Inflammatory macrophage (primary cell): Measurements from ENCODE around the gene PRSS35.
"Not testable (repeated sequence)": the region's sequence is repeated elsewhere in the genome, so short reads cannot be mapped to it uniquely, and the experiment has no call there.

ENCODE experiments used
- DNase-seq, 2 donors: peaks; one replicate each; pipeline ENCODE4 v3.0.0-alpha.2; 2020 to 2022

PRSS35 gene

DNA sequence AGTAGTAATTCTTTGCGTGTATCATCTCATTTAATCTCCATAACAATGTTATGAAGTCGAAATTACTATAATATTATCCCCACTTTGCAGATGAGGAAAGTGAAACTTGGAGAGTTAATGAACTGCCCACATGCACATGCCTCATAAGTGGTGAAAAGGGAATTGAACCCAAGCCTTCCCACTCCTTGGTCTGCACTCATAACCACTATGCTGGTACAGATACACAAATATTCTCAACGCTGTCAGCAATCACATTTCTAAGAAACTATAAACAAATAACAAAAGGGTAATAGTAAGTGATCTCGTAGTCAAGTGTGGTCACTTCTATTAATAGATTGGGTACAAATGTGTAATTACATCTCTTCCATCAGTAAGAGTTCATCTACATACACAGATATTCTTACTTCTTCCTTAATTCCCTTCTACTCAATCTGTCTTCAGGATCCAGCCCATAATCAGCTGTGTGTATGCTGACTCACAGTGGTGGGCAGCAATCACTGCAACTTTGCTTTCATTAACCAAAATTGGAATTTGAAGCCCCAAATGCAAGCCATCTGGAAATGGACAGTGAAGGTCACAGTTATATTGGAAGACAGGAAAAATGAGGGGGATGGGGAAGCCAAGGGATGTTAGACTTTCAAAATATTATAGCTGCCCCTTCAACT, 6.6 kb downstream of the PRSS35 start:
- DNase-seq = peak; percentile 19 to 41

DNA sequence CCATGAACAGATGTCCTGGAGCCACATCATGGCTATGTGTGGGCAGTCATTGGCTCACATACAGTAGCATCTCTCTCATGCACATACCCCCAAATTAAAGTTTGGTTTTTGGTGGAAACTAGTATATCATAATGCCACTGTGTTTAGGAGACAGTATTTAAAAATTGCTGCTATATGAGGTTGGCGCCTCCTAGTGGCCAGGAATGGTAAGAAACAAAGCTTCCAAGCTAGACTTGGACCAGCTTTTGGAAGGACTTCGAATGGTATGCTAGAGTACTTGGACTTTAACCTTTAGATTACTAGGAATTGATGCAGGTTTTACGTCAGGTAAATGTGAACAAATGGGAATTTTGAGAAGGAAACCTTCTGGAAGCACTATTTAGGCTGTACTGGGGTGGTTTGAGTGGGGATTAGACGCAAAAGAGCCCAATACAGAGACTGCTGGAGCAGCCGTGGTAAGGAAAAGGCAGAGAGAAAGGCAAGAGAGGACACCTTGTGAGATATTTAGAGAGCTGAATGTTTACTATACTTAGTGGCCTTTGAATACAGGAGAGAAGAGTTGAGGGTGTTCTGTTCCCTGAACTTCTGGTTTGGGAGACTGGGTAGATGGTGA, 23.8 kb downstream of the PRSS35 start:
- DNase-seq = peak; percentile 52 to 71

DNA sequence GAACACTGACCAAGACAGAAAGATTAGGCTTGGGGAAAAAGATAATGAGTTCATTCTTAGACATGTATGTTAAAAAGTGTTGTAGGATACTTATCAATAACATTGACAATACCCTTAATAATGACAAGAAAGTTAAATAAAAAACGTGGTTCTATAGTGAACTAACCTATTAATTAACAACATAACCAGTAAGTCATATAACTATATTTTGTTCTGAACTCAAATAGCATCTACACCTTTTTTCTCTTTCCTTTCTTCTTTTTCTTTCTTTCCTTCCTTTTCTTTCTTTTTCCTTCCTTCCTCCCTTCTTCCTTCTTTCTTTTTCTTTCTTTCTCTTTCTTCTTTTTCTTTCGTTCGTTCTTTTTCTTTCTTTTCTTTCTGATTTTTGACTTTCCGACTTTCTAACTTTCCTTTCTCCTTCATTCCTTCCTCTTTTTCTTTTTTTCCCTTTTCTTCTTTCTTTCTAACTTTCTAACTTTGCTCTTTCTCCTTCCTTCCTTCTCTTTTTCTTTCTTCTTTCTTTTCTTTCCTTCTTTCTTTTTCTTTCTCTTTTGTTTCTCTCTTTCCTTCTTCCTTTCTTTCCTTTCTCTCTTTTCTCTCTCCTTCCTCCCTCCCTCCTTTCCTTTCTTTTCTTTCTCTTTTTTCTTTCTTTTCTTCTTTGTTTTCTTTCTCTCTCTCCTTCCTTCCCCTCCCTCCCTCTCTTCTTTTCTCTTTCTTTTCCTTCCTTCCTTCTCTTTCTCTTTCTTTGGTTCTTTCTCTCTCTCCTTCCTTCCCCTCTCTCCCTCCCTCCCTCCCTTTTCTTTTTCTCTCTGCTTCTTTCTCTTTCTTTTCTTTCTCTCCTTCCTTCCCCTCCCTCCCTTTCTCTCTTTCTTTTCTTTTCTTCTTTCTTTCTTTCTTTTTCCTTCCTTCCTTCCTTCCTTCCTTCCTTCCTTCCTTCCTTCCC, 24.6 kb downstream of the PRSS35 start:
- no peak for DNase-seq

DNA sequence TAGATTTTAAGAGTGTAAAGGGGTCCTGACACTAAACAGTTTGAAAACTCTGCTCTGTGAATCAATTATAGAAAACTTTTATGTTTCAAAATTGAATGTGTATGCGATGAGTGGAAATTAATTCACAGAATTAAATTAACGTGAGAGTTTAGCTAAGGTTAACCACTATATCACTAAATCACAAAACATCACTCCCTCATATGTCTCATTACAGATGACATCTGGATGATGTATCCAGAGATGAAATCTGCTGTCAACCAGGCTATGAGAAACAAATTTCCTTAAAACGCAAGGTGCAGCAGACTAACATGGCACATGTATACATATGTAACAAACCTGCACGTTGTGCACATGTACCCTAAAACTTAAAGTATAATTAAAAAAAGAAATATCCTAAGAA, 27.3 kb downstream of the PRSS35 start:
- DNase-seq = no peak

DNA sequence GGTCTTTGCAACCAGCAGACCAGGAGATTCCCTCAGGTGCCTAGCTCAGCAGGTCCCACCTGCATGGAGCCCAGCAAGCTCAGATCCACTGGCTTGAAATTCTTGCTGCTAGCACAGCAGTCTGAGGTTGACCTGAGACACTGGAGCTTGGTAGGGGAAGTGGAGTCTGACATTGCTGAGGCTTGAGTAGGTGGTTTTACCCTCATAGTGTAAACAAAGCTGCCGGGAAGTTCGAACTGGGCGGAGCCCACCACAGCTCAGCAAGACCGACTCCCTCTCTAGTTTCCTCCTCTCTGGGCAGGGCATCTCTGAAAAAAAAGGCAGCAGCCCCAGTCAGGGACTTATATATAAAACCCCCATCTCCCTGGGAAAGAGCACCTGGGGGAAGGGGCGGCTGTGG, 34.3 kb downstream of the PRSS35 start:
- peak; percentile 50 to 67 for DNase-seq

DNA sequence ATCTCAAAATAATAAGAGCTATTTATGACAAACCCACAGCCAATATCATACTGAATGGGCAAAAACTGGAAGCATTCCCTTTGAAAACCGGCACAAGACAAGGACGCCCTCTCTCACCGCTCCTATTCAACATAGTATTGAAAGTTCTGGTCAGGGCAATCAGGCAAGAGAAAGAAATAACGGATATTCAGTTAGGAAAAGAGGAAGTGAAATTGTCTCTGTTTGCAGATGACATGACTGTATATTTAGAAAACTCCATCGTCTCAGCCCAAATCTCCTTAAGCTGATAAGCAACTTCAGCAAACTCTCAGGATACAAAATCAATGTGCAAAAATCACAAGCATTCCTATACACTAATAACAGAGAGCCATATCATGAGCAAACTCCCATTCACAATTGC, 38.1 kb downstream of the PRSS35 start:
- not testable (repeated sequence) for DNase-seq

DNA sequence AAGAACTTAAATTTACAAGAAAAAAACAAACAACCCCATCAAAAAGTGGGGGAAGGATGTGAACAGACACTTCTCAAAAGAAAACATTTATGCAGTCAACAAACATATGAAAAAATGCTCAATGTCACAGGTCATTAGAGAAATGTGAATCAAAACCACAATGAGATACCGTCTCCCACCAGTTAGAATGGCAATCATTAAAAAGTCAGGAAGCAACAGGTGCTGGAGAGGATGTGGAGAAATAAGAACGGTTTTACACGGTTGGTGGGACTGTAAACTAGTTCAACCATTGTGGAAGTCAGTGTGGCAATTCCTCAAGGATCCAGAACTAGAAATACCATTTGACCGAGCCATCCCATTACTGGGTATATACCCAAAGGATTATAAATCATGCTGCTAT, 39.4 kb downstream of the PRSS35 start:
- not testable (repeated sequence) for DNase-seq

DNA sequence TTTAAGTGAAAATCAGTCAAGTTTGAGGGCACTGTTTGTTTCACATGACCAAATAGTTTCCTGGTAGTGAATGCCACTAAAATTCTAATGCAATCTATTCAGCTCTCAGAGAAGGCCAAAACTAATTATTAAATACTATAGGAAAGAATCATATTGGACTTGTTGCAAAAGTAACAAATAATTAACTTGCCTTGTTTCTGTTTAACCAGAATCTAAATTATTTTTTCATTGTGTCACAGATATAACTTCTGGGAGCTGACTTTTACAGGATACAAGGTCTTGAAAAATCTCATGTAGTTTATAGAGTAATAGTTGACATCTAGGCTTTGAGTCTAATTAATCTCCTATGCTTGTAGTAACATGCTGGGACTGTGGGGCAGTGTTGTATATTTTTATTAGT, 44.5 kb downstream of the PRSS35 start:
- no peak for DNase-seq

DNA sequence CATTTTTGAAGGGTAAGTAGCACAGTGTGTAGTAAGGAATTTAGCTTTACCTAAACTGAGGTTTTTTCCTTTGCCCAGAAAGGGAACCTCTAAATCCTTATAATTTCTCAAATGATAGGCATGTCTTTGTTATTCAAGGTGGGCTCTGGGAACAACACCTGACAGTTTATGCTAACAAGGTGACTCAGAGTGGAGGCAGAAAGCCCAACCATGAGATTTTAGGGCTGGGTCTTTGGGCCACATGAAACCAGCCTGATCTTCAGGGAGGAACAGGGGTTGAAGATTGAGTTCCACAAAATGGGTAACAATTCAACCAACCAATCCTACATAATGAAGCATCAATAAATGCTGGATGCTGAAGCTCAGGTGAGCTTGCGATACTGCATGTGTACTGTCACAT, 46.6 kb downstream of the PRSS35 start:
- DNase-seq = no peak

DNA sequence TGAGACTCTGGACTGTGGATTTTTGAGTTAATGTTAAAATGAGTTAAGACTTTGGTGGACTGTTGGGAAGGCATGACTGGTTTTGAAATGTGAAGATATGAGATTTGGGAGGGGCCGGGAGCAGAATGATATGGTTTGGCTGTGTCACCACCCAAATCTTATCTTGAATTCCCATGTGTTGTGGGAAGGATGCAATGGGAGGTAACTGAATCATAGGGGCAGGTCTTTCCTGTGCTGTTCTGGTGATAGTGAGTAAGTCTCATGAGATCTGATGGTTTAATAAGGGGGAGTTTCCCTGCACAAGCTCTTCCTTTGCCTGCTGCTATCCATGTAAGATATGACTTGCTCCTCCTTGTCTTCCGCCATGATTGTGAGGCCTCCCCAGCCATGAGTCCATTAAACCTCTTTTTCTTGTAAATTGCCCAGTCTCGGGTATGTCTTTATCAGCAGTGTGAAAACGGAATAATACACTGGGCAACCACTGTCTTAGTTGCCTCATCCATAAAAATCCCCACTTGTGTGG, 59.4 kb downstream of the PRSS35 start:
- DNase-seq = not testable (repeated sequence)

DNA sequence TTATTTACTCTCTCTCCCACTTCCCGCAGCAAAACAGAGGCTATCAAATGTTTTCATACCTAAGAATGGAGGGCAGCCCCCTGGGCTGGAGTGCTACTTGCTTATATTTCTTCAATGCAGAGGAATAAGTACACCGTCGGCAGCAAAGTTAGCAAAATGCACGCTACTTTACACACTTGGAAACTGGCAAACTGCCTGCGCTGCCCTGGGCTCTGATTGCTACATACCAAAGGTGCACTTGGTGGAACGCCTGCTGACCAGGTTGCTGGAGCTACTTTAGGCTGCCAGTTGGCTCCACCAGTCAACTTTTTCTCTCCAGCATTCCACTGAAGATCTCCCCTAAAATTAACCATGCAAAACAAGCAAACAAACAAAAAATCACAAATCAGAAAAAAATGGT, 62.4 kb downstream of the PRSS35 start:
- DNase-seq = no peak
